HG03060 (cell line): Measurements from ENCODE around the gene CIZ1.

ENCODE experiments used
- ATAC-seq: cut with Tn5 transposase; IDR thresholded peaks from one replicate; pipeline ENCODE4 v1.9.1; 2021; ENCODE audit warnings: low read depth, moderate number of reproducible peaks; ENCODE audit not compliant: unreplicated experiment

CIZ1 gene

GRCh38 chr9:128164307-128164885, 27.0 kb downstream of the CIZ1 start:
- no peak for ATAC-seq

DNA sequence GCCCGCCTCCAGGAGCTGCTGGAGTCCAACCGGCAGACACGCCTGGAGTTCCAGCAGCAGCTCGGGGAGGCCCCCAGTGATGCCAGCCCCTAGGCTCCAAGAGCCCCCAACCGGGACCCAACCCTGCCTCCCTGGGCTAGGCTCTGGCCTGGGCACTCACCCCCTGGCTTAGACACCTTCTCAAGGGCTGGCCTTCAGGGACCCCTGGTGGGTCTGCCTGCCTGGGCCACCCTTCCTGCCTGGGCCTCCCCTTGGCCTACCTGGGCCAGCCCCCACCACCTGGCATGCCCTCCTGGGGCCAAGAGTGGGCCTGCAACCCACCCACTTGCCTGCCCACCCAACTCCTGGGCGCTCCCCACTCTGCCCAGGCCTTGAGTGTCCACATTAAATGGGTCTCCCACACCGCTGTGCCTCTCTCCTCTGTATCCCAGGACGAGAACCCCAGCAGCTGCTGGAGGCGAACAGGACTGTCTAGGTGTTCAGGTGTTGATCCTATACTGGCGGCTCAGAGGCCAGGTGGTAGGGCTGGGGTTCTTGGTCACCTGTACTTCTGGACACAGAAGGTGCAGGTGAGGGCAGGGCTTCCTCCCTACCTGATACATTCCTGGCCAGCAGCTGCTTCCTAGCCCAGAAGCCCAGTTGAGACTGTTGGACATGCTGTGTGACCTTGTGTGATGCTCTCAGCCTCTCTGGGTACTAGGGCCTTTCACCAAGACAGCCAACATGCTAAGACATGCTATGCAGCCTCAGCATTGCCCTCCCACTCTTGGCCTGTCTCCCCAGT, 27.7 kb downstream of the CIZ1 start:
- no peak for ATAC-seq

- ATAC-seq = no peak
Measured at GRCh38 chr9:128163027-128163515, 28.3 kb downstream of the CIZ1 start.

- ATAC-seq = no peak
Measured at GRCh38 chr9:128162215-128163026, 29.0 kb downstream of the CIZ1 start.

- ATAC-seq = no peak
Measured at GRCh38 chr9:128161215-128161902, 30.0 kb downstream of the CIZ1 start.

DNA sequence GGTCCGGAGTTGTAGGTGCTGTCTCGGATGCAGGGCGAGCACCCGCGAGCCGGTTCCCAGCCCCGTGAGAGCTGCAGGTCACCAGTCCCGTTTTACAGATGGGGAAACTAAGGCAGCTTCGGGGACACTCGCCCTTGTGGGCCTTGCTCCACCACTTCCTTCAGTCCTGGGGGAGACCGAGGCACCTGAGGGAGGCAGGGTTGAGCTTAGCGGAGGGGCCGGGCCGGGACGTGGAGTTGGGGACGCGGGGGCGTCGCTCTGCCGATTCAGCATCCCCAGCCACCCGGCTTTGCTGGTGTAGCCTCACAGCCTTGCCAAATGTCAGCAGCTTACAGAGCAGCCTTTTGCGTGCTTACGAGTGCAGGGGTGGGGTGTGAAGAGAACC, 30.8 kb downstream of the CIZ1 start:
- no peak for ATAC-seq

DNA sequence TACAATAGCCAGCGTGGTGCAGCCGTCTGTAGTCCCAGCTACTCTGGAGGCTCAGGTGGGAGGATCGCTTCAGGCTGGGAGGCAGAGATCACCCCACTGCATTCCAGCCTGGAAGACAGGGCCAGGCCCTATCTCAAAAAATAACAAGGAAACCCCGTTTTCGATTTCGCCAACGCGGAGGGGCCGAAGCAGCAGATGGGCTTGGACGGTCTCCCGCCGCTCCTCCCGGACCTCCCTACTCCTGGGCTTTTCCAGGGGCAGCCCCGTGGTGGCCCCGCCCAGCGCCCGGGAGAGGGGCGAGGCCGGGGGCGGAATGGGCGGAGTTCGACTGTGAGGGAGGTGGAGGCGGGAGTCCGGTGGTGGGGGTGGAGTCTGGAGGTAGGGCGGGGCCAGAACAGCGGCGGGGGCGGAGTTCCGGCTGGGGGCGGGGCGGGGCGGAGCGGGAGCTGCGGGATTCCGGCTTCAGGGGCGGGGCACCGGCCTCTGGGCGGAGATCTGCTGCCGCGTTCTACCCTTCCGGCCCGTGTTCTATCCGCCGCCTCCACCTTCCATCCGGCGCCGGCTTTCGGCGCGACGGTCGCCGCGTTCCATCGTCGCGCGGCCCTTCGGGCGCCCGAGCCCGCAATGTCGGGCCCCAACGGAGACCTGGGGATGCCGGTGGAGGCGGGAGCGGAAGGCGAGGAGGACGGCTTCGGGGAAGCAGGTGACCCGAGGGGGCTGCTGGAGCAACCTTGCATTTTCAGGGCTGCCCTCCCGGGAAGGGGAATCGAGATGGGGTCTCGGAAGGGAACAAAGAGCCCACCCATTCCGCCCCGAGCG, 31.4 kb downstream of the CIZ1 start, which contains the start of gene BBLN:
Gene BBLN, plus strand, starts transcription at position 482 of the 819 bp plus-strand sequence. Its CDS starts 143 bp downstream, at position 625.
- peak; percentile 37 for ATAC-seq

GRCh38 chr9:128159522-128159783, 31.9 kb downstream of the CIZ1 start:
- peak; percentile 11 for ATAC-seq

GRCh38 chr9:128155736-128156500, 35.5 kb downstream of the CIZ1 start:
- ATAC-seq = no peak

DNA sequence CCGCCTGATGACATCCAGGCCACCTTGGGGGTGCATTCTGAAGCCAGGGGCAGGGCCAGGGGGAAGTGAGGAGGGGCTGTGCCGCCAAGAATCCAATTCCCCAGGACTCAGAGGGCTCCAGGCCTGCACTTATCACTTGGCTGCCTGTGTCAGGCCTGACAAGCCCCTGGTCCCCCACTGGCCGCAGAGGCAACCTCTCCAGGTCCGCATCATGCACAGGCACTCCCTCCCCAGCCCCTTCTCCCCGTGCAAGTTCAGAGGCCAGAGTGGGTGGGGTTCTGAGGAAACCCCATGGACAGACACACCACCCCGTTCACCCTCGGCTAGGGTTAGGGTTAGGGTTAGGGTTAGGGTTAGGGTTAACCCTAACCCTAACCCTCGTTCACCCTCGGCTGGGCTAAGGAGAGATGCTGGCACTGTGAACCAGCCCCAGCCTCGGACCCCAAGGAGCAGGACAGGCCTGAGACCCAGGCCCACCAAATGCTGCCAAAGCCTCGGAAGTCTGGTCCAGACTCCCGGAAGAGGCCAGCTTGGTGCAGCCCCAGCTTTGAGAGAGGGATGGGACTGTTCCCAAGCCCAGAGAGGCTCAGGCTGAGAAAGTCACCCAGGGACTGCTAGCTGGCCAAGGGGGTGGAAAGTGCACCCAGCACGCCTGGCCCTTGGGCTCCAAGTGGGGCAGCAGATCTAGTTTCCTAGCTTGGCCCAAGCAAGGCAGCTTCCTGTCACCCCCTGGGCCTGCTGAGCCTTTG, 37.3 kb downstream of the CIZ1 start:
- ATAC-seq = no peak

- no peak for ATAC-seq
Measured at GRCh38 chr9:128153060-128153946, 38.1 kb downstream of the CIZ1 start.

DNA sequence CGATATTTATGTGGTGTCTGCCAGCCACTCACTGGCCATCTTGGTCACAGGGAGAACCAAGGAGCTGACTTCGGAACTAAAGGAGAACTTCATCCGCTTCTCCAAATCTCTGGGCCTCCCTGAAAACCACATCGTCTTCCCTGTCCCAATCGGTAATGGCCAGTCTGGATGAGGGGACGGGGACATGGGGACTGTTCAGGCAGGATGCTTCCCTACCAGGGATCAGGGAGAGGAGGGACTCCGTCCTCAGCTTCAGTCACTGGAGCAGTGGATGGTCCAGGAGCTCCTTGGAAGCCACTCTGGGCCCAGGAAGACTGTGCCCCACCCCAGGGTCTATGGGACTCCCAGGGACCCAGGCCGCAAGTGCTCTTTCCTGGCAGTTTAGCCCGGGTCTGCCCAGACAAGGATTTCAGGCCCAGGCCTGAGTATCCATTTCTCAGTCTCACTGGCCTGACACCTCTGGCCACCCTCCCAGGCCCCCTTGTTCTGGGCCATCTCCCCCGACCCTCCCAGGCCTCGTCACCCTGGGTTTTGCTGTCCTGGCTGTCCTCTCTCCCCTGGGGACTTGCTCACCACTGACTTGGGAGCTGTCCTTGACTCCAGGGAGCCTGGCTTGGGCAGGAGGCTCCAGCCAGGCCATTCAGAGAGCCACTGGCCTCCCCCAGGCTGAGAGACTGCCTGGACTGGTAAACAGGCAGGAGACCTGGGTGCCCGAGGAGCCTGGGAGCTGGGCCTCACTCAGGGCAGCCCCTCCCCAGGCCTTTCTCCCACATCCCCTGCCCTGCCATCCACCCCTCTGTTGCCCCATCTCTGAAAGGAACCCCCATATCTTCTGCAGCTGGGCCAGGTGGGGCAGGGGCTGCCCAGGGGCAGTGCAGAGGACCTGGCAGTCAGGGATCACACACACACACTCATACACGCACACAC, 39.0 kb downstream of the CIZ1 start:
- no peak for ATAC-seq

DNA sequence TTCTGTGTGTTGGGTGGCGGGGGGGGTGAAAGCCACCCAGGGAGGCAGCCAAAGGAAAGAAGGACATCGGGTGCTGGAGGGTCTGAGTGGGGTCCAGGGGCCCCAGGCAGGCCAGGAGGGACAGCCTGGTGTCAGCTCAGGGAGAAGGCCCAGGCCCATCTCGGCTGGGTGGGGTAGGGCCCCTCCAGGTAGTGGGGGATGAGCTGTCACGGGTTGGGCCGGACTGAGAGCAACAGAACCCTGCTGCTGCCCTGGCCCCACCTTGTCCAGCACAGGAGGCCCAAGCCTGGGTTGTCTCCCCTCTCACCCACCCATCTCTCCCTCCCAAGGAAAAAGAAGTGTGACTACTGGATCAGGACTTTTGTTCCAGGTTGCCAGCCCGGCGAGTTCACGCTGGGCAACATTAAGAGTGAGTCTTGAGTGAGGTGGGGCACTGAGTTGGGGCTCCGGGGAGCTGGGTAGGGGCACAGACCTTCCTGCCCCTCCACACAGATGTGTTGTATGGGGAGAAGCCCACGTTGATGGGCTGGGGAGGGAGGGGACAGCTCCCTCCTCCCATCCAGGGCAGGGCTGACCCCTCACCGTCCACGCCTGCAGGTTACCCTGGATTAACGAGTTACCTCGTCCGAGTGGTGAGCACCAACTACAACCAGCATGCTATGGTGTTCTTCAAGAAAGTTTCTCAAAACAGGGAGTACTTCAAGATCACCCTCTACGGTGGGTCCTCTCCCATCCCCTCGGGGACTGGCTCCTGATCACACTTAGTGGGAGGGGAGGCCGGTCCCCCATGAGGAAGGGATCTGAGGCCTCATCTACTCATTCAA, 39.9 kb downstream of the CIZ1 start:
- no peak for ATAC-seq

GRCh38 chr9:128150594-128151308, 40.6 kb downstream of the CIZ1 start:
- ATAC-seq = no peak

DNA sequence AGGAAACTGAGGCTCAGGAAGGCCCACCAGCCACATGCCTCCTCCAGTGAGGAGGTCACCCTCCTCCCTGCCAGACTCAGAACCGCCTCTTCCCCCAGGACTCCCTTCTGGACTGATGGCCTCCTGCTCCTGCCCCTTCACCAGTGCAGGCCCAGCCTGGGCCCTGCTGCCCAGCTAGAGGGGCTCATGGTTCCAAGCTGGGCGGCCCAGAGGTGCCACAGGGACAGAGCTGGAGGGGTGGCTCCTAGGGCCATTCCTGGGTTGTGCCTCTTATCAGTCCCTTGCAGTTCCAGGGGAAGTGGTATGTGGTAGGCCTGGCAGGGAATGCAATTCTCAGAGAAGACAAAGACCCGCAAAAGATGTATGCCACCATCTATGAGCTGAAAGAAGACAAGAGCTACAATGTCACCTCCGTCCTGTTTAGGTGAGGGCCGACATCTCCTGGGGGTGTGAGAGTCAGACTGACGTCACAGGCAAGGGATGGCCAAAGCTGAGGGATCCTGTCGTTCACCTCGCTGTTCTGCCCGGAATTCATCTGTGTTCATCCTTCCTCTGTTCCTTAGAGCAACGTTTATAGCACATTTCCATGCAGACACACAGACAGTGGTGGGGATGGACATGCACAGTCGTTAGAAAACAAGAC, 41.3 kb downstream of the CIZ1 start:
- ATAC-seq = no peak
